SIG-M5 (cell line): Measurements from ENCODE around the gene ANO7.

Experiments
- DNase-seq: peaks from one replicate; lab custom pipeline; 2025; lab: John Stamatoyannopoulos, UW

ANO7 gene

DNA sequence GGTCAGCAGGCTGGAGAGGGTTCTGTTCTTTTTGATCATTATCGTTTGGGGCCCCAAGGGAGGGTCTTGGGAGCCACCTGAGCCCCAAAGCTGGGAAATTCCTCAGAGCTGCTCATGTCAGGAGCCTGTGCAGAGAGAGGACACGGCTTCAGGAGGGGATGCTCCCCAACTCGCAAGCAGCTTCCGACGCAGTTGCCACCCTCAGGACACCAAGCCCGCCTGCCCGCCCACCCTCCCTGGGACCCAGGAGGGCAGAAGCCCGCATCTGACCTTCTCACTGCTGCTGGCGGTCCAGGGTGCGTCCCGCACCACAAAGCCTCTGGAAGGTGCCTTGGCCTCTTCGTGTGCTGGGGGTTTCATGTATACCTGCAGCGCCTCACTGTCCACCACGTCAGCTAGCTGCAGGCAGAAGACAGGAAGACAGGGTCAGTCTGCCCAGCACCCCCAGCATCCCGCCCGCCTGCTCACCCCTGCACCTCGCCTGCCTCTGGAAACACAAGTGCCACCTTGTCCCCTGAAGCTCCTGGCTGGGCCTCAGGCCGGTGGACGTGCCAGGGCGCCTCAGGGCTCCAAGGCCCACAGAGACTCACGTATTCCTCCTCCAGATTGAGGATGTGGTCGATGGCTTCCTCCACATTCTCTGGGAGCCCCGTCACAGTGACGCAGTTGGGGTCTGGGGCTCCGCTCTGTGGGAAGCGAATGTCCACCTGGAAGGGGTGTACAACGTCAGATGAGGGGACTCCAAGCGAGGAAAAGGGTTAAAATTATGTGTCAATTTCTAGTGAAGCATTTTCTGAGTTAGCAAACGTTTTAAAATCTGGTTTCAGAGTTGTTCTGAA lies 41.3 kb downstream of the ANO7 start:
- DNase-seq, result no peak

DNA sequence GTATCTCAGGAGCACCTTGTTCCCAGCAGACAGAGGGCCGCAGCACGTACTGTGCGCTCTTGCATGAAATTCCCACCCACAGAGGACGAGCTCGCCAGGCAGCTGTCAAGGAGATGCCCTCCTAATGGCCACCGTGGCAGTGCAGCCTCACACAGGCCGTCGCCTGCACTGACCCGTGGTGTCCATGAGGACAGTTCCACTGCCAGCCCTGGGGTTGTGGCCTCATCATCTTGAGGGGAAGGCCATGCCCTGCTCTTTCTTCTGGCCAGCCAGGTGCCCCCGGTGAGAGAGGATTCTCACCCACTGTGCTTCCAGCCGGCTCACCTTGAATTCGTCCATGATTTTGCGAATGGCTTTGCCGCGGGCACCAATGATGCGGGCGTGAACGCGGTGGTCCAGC lies 42.0 kb downstream of the ANO7 start:
- no peak for DNase-seq

DNA sequence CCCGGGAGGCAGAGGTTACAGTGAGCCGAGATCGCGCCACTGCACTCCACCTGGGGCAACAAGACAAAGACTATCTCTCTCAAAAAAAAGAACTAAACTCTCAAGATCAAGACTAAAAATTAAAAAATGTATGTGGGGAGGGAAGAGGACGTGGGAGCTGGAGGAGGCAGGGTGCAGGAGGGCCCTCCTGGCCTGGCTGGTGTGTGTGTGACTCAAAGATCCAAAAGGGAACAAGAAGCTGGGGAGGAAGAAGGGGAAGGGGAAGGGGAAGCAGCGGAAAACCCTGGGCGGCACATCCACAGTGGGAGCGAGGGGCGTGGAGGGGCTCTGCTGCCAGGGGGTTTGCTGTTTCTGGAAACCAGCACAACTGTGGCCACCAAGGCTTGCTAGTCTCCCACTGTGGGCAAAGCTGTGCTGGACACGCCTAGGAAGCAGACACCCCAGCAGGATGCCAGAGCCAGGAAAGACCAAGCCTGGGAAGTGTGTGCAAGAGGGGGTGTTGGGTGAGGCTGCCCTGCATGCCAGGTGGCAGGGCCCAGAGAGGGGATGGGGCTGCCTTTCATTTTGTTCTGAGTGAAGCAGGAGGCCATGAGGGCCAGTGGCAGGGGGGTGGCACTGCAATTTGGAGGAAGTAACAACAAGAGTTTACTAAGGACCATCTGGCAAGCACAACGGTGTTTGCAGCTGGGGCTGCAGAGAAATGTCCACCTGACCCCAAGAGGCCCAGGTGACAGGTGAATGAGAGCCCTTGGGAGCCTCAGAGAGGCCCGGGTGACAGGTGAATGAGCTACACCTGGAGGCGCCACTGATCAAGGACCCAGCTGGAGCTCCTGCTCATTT lies 44.5 kb downstream of the ANO7 start:
- DNase-seq, result no peak

DNA sequence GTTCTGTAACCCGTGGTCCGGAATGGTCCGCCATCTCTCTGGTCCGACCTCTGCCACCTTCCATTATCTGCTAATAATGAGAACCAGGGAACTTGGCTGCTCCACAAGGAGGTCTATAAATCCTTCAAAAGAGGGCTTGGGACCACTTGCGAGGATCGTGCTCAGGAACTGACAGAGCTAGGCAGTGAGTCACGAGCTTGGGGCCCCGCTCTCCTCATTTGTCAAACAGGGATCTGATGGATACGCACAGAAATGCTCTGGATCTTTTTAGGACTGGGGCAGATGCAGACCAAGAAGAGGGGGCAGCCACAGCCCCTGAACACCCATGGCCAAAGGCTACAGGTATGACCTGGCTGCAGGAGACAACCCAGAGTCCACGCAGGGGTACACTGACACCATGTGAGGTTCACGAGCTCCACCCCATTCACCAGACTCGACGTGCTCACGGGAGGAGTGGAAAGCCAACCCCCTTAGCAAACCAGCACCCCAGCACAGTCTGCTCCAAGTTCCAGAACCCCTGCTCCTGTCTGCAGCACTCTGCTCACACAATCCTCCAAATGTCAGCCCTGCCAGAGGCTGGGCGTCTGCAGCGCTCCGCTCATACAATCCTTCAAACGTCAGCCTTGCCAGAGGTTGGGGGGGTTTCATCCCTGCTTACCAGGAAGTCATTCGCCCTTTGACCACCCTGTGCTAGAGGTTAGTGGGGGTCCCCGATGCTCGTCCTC lies 45.8 kb downstream of the ANO7 start:
- no peak for DNase-seq

DNA sequence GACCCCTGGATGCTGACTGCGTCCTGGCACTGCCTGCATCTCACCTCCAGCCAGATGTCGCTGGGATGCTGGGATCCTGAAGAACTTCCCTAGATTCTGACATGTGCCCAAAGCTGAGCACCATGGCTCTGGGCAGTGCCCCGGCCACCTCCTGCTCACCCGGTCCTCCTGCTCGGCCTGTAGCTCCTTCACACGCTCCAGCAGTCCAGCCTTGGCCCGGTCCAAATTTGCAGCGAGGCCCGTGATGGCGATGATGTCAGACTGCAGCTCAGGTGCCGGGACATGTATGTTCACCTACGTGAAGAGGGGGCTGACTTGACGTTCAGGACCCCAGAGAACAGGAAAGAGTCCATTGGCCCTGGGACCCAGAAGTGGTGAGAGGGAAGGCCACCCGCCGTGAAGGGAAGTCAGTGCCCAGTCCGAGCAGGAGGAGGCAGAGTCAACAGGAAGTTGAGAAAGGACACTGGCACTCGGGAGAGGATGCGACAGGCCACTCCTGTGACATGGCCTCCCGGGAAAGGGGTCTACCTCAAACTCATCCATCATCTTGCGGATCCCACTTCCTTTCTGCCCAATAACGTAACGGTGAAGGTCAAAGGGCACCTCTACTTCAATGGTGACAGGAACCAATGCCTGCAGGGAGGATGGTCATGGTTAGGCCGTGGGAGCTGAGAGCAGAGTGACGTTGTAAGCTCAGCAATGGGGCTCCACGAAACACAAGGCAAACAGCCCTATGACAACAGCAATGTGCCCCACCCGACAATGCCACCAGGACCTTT lies 46.7 kb downstream of the ANO7 start:
- no peak for DNase-seq

DNA sequence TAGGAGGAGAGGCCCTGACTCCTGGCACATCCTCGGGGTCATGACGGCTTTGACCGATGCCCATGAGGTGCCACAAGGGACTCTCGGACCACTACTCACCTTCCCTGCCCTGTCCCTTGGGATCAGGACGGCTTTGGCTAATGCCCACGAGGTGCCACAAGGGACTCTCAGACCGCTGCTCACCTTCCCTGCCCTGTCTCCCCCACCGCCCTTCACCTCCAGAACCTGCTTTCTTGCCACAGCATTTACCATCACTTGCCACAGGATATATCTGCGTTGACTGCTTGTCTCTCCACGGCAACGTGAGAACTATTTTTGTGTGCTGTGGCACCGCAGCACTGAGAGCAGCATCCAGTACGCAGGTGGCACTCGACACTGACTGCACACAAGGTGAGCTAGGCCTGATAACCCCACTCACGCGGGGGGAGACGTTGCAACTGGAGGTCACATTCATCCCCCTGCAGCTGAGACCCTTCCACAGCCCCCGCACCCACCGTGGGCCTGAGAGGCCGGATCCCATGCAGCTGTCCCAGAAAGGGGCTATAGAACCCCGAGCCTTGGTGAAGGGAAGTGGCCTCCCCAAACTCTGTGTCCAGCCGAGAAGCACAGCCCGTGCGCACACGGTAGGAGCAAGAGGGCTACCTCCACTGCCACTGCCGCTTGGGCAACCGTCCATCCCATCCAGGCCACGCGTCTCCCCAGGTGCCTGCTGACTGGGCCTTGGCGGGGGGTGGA lies 47.5 kb downstream of the ANO7 start:
- no peak for DNase-seq

DNA sequence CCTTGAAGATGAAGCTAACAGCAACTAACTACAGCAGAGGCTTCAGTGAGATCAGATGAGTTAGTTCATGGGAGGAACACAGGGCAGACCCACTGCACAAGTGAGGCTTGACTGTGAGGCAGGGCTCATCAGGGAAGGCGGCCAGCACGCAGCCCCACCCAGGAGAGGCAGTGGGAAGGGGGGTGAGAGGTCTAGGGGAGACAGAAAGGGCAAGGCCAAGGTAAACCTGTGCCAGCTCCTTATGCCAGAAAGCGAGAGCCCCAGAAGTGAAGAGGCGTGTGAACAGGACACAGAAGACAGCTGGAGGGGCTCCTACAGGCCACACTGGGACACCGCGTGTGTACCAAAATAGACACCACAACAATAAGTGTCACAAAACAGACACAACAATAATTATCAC lies 48.6 kb downstream of the ANO7 start:
- no peak for DNase-seq

GRCh38 chr2:241237949-241238371 lies 49.5 kb downstream of the ANO7 start:
- DNase-seq, result no peak

DNA sequence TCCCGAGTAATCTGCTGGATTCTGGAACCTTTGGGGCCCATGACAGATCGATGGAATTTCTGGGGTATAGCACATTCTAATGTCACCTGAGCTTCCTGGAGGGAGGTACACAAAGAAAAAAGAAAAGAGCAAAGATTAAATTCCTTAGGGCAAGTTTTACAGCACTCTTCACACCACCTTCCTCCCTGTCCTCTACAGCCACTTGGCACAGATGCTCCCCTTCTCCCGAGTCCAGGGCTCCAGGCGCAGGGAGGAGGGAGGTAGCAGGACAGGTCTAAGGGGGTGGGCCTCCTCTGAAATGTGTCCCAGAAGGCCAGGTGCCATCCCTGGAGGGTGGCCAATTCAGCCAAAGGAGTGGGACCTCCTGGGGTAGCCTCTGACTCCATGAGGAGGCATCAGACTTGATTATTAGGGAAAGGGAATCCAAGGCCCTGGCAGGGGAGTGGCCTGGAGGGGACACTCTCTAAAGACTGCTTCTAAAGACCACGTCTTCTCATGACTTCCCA lies 50.3 kb downstream of the ANO7 start:
- DNase-seq, result no peak

- DNase-seq, result no peak
Measured at GRCh38 chr2:241239552-241240202, 51.2 kb downstream of the ANO7 start.

DNA sequence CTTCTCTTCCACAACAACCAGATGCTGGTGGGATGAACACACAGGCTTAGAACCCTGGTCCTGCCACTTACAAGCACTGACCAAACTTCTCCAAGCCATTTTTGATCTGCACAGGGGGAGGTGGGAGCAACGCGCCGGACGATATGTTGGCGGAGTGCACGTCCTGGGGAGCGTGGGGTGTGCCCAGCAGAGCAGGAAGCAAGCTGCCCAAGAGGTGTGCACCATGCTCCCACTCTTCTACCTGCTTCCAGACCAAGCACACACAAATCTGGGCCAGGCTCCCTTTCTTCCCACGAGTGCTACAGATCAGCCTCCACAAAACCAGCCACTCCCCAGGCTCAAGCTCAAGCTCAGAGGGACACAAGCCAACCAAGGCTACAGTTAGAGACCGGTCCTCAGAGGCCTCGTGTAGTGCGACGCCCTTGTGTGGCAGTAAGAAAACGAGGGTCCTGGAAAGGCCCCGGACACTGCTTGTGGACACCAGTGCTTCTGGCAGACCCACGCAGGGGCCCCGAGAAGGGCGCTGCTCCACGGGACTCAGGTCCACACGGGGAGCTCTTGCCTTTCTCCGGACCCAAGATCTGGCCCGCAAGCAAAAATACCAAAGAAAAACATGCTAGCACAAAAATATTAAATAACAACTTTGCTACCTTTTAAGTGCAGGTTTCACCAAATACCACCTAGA lies 52.0 kb downstream of the ANO7 start:
- no peak for DNase-seq

- DNase-seq, result no peak
Measured at GRCh38 chr2:241241669-241242068, 53.2 kb downstream of the ANO7 start.

DNA sequence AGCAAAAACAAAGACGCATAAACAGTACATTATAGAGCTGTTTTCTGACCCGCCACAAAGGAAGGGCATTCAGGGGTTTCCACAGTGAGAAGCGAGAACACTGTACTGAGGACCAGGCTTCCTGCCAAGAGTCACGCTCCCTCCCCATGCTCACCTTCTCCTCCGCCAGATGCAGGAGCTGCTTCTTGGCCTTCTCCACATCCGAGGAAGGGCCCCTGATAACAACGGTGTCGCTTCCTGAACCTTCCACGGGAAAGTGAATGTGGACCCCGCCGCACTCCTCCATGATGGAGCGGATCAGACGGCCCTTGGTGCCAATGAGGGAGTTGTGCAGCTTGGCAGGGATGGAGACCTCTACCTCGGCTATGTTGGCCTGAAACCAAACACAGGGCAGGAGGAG lies 53.8 kb downstream of the ANO7 start:
- no peak for DNase-seq

DNA sequence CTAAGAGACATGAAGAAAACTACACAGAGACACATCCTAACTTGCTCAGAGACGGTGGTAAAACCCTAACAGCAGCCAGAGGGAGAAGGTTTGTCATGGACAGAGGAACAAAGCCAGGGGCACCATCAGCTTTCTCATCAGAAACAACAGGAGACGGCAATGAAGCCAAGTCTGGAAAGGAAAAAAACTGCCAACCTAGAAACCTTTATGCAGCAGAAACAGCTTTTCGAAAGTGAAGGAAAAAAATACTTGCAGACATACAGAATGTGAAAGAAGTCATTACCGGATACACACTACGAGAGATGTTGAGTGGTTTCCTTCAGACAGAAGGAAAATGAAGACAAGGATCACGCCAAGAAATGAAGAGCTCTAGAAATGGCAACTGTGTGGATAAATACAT lies 55.9 kb downstream of the ANO7 start:
- DNase-seq, result no peak

DNA sequence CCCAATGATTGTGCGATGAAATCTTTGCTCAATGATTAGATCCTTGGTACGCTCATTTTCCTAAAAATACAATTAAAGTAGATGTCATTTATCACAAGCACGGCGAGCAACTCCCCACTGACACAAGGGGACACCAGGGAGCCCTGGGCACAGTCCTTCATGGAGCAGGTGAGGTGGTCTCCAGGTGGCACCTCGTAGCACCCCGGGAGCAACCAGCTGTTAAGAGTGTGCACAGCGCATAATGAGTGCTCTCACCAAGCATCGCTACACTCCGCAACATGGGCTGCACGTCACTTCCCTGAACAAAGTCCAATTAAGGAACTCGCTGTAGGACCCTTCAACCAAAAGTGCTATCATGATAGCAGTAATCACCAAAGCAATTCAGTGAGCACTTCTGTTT lies 59.8 kb downstream of the ANO7 start:
- DNase-seq, result no peak

GRCh38 chr2:241248897-241249296 lies 60.4 kb downstream of the ANO7 start:
- DNase-seq, result no peak

DNA sequence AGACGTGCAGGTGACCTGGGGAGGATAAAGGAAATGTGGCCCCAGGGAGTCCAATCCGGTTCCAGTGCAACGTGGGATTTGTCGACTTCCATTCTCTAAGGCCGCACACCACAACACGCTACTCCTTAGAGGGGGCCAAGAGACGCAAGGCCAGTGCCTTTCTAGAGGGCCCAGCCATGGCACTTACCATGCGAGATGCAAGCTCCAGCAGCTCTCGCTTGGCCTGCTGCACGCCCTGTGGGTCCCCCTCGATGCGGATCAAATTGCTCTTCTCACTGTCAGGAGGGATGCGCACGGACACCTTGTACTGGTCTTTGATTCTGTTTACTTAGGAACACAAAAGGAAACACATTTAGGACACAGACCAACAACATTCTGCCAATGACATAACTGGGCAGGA lies 61.2 kb downstream of the ANO7 start:
- no peak for DNase-seq

DNA sequence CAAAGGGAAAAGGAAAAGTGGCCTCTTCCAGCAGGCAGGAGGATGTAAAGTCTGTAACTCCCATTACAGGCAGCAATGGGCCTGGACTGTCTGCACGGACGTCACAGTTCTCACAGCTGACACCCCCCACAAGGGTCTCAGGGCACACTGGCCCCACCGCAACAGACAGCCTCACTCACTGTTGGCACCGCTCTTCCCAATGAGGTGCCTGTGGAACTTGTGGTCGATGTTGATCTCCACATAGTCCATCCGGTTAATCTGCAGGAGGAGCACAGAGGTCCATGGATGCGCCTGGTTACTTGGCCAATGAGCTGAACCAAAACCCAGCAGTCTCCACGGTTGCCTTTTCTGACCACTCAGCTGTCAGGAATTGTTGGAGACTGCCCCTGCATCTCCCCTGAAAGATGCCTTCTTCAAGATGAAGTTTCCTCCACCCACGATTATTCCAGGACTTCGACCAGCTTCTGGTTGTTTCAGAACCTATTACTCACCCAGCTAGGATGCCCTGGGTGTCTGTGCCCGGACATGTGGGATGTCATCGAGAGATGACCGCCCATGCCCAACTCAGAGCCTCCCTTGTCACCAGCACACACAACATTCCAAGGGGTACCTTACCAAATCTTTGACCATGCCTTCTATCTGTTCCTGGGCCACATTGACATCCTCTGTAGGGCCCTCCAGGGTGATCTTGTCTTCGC lies 64.5 kb downstream of the ANO7 start:
- DNase-seq, result no peak

DNA sequence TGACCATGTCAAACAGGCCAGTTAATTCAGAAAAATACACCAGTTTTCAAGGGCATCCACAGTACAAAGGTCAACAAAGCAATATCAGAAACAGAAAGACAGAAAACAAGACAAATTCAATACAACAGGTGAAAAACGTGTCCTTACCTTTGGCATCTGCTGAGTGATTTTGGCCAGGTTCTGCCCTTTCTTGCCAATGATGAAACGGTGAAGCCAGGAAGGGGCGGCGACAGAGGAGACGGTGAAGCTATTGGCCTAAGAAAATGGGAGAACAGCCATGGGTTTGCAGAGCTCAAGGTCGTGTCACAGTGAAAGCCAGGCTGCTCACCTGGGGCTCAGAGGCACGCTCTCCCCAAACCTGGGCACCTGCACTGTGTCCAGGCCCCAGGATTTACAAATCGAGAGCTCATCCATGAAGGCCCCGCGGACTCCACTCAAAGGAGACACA lies 66.5 kb downstream of the ANO7 start:
- DNase-seq, result no peak
